ENCODE measurements around the gene BLVRA. TPM values are rescaled to one million over a fixed set of nuclear protein-coding genes. Genes with fewer than 3 reads are reported as not detected.
"Not testable (repeated sequence)": the region's sequence is repeated elsewhere in the genome, so short reads cannot be mapped to it uniquely, and the experiment has no call there.

Gene BLVRA
- total RNA-seq, 1 donor from 2014 or later, result 36.1 TPM

GRCh38 chr7:43771128-43771527, 12.6 kb downstream of the BLVRA start:
- Histone ChIP-seq H3K27me3 (no peaks in the 10 kb centered on the region), H3K36me3 (peaks cover 10 to 22% of the 10 kb centered on the region in 2 donors), H3K4me1 (no peaks in the 10 kb centered on the region), H3K4me3 (no peak overlapping the region), H3K9me3 (no peaks in the 10 kb centered on the region), H3K27ac (no peak overlapping the region)
- no peak for TF ChIP-seq CTCF (IDR thresholded peaks at IDR 0.05)
- intact Hi-C loops (cut with DNase I), result no loop called here
- DNase-seq (ENCODE audit: low spot score in 2 of 2), result no peak

GRCh38 chr7:43771573-43771972, 13.1 kb downstream of the BLVRA start:
- no peak for DNase-seq (ENCODE audit: low spot score in 2 of 2)
- Histone ChIP-seq H3K4me1 (no peaks in the 10 kb centered on the region), H3K4me3 (no peak overlapping the region), H3K9me3 (no peaks in the 10 kb centered on the region), H3K27ac (no peak overlapping the region), H3K27me3 (no peaks in the 10 kb centered on the region), H3K36me3 (peaks cover 10 to 22% of the 10 kb centered on the region in 2 donors)
- intact Hi-C loops (cut with DNase I), result no loop called here
- TF ChIP-seq CTCF (IDR thresholded peaks at IDR 0.05), result no peak

GRCh38 chr7:43773268-43773667, 14.8 kb downstream of the BLVRA start:
- H3K27ac ChIP-seq; H3K9me3 ChIP-seq; H3K4me1 ChIP-seq; intact Hi-C loops (cut with DNase I); DNase-seq (ENCODE audit: low spot score in 2 of 2); H3K4me3 ChIP-seq; H3K27me3 ChIP-seq: not testable (repeated sequence)
- H3K36me3 ChIP-seq, result peaks cover 10 to 22% of the 10 kb centered on the region in 2 donors

- H3K9me3 ChIP-seq; H3K27ac ChIP-seq; DNase-seq (ENCODE audit: low spot score in 2 of 2); H3K4me1 ChIP-seq; H3K27me3 ChIP-seq; H3K4me3 ChIP-seq; intact Hi-C loops (cut with DNase I): not testable (repeated sequence)
- peaks cover 9 to 34% of the 10 kb centered on the region in 2 donors for H3K36me3 ChIP-seq
Measured at GRCh38 chr7:43775255-43775654, 16.8 kb downstream of the BLVRA start.

GRCh38 chr7:43778293-43779044, 20.0 kb downstream of the BLVRA start:
- H3K4me1 ChIP-seq; DNase-seq (ENCODE audit: low spot score in 2 of 2); H3K4me3 ChIP-seq; H3K27me3 ChIP-seq; H3K9me3 ChIP-seq; H3K27ac ChIP-seq; intact Hi-C loops (cut with DNase I): not testable (repeated sequence)
- peaks cover 0 to 14% of the 10 kb centered on the region in 2 donors for H3K36me3 ChIP-seq

GRCh38 chr7:43779045-43779812, 20.7 kb downstream of the BLVRA start:
- DNase-seq (ENCODE audit: low spot score in 2 of 2), result peak in 1 of 2 donors; percentile 40
- H3K36me3 ChIP-seq, result peaks cover 0 to 14% of the 10 kb centered on the region in 2 donors
- H3K27ac ChIP-seq, result no peak overlapping the region
- no peaks in the 10 kb centered on the region for H3K27me3 ChIP-seq
- H3K4me1 ChIP-seq, result no peaks in the 10 kb centered on the region
- intact Hi-C loops (cut with DNase I), result no loop called here
- no peak overlapping the region for H3K4me3 ChIP-seq
- no peaks in the 10 kb centered on the region for H3K9me3 ChIP-seq
- no peak for TF ChIP-seq CTCF (IDR thresholded peaks at IDR 0.05)
